ENCODE results near the gene GADL1.
A peak's percentile ranks its signal among the peaks of the same experiment; 100 is the strongest.

Gene GADL1

GRCh38 chr3:30699927-30700326 is 194.5 kb downstream of the GADL1 start:
- TF ChIP-seq, protein P1, sequence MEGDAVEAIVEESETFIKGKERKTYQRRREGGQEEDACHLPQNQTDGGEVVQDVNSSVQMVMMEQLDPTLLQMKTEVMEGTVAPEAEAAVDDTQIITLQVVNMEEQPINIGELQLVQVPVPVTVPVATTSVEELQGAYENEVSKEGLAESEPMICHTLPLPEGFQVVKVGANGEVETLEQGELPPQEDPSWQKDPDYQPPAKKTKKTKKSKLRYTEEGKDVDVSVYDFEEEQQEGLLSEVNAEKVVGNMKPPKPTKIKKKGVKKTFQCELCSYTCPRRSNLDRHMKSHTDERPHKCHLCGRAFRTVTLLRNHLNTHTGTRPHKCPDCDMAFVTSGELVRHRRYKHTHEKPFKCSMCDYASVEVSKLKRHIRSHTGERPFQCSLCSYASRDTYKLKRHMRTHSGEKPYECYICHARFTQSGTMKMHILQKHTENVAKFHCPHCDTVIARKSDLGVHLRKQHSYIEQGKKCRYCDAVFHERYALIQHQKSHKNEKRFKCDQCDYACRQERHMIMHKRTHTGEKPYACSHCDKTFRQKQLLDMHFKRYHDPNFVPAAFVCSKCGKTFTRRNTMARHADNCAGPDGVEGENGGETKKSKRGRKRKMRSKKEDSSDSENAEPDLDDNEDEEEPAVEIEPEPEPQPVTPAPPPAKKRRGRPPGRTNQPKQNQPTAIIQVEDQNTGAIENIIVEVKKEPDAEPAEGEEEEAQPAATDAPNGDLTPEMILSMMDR (IDR thresholded peaks at IDR 0.05), result no peak
- H3K27ac Mint-ChIP-seq, result no peak overlapping the region
- H3K27me3 Mint-ChIP-seq (ENCODE audit: low read depth, poor library complexity), result peaks cover 4% of the 10 kb centered on the region
- H3K4me1 Mint-ChIP-seq, result no peaks in the 10 kb centered on the region
- peaks cover 7% of the 10 kb centered on the region for H3K36me3 Mint-ChIP-seq (ENCODE audit: low read depth)
- H3K9me3 Mint-ChIP-seq, result peaks cover 15% of the 10 kb centered on the region
- no peak for DNase-seq
- H3K4me3 Mint-ChIP-seq, result no peak overlapping the region

DNA sequence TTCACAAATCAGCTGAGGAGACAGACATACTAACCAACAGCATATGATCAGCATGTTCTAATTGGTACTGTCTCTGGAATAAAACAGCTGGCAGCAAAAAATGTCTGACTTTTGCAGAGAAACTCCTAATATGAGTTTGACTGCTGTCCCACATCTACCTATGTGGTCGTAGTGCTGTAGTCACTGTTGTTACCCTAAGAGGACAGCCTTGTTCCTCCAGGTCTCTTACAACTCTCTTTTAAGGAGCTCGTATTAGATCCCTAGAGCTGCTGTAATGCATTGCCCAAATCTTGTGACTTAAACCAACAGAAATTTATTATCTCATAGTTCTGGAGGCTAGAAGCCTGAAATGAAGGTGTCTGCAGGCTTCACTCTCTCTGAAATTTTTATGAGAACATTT is 195.9 kb downstream of the GADL1 start:
- Mint-ChIP-seq H3K9me3 (peaks cover 13% of the 10 kb centered on the region), H3K4me1 (no peaks in the 10 kb centered on the region), H3K27me3 (ENCODE audit: low read depth, poor library complexity) (peaks cover 4% of the 10 kb centered on the region), H3K4me3 (no peak overlapping the region), H3K36me3 (ENCODE audit: low read depth) (peaks cover 7% of the 10 kb centered on the region), H3K27ac (no peak overlapping the region)
- TF ChIP-seq, protein P1 (IDR thresholded peaks at IDR 0.05), result no peak
- DNase-seq, result no peak

GRCh38 chr3:30696896-30697295 is 197.6 kb downstream of the GADL1 start:
- DNase-seq, result no peak
- no peaks in the 10 kb centered on the region for H3K4me1 Mint-ChIP-seq
- H3K9me3 Mint-ChIP-seq, result peaks cover under 1% of the 10 kb centered on the region
- peaks cover 5% of the 10 kb centered on the region for H3K36me3 Mint-ChIP-seq (ENCODE audit: low read depth)
- TF ChIP-seq, protein P1 (IDR thresholded peaks at IDR 0.05), result no peak
- no peak overlapping the region for H3K4me3 Mint-ChIP-seq
- H3K27ac Mint-ChIP-seq, result peak overlapping the region; percentile 9
- peaks cover 4% of the 10 kb centered on the region for H3K27me3 Mint-ChIP-seq (ENCODE audit: low read depth, poor library complexity)

DNA sequence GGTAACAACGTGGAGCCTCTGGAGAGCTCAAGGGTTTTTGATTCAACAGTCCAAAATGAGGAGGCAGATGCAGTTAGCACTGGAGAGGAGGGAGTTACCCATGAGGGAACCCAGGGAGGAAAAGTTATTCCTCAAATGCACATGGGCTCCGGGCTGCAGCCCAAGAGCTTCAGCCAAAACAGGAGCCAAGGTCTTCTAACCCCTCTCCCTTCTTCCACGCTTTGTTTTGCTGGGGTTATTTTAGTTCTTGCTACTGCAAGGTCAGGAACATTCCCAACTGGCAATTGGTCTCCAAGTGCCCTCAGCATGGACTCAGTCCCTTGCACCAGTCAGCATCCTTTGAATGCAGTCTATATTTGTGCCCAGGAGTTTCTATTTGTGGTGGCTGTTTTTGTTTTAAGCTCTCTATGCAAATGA is 198.1 kb downstream of the GADL1 start:
- peaks cover 4% of the 10 kb centered on the region for H3K27me3 Mint-ChIP-seq (ENCODE audit: low read depth, poor library complexity)

GRCh38 chr3:30695302-30696061 is 199.0 kb downstream of the GADL1 start:
- H3K27ac Mint-ChIP-seq, result peak overlapping the region; percentile 14
- no peaks in the 10 kb centered on the region for H3K9me3 Mint-ChIP-seq

More for the DNA sequence above, 198.1 kb downstream of the GADL1 start:
- Mint-ChIP-seq H3K27ac (peak overlapping the region; percentile 27), H3K4me1 (peaks cover under 1% of the 10 kb centered on the region), H3K9me3 (no peaks in the 10 kb centered on the region), H3K4me3 (no peak overlapping the region), H3K36me3 (ENCODE audit: low read depth) (peaks cover 5% of the 10 kb centered on the region)
- TF ChIP-seq, protein P1 (IDR thresholded peaks at IDR 0.05), result no peak
- DNase-seq, result no peak

More at GRCh38 chr3:30695302-30696061, 199.0 kb downstream of the GADL1 start:
- DNase-seq, result no peak
- H3K36me3 Mint-ChIP-seq (ENCODE audit: low read depth), result peaks cover 9% of the 10 kb centered on the region
- H3K4me3 Mint-ChIP-seq, result no peak overlapping the region
- peaks cover 10% of the 10 kb centered on the region for H3K4me1 Mint-ChIP-seq
- TF ChIP-seq, protein P1 (IDR thresholded peaks at IDR 0.05), result no peak
- H3K27me3 Mint-ChIP-seq (ENCODE audit: low read depth, poor library complexity), result peaks cover 4% of the 10 kb centered on the region

Data from nephron progenitor cell (in vitro differentiated cells).